Measurements from ENCODE around the gene ETNK2. TPM values are rescaled to one million over a fixed set of nuclear protein-coding genes. Genes with fewer than 3 reads are reported as not detected.
A peak's percentile ranks its signal among the peaks of the same experiment; 100 is the strongest.
"Not testable (repeated sequence)": the region's sequence is repeated elsewhere in the genome, so short reads cannot be mapped to it uniquely, and the experiment has no call there.

Gene ETNK2
- total RNA-seq, 1 donor from 2014 or later, result 6.9 TPM

DNA sequence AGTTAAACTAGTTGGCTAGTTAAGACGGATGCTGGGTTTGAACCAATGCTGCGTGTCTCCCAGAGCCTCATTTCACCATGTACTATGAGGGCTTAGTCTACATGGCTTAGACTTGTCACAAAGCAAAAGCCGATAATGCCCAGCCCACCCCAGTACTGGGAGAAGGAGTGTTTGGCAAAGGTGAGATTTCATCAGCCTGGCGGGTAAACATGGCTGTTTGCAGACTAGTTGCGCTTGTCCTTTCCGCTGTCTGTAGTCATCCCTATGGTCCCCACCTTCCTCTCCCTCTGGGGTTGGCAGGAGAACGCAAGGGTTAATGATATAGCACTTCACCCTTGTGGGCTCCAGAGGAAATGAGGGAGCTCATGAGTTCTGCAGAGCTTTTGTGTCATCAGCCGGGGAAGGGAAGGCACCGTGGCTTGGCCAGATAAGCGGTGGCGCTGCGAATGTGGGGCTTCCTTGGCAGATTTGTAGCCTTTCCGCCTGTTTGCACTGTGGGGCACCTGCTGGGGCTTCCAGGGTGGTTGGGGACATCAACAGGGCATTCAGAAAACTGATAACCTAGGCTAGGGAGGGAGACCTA, 49.7 kb downstream of the ETNK2 start:
- DNase-seq (ENCODE audit: low read depth in 2 of 2), result peak; percentile 41 to 42

DNA sequence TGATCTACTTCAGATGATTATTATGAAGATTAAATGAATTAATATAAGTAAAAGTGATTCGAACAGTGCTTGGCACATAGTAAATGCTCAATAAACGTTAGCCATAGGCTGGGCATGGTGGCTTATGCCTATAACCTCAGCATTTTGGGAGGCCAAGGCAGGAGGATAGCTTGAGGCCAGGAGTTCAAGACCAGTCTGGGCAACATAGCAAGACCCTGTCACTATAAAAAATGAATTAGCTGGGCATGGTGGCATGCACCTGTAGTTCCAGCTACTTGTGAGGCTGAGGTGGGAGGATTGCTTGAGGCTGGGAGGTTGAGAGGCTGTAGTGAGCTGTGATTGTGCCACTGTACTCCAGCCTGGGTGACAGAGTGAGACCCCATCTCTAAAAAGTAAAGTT, 52.1 kb downstream of the ETNK2 start:
- not testable (repeated sequence) for DNase-seq (ENCODE audit: low read depth in 2 of 2)

DNA sequence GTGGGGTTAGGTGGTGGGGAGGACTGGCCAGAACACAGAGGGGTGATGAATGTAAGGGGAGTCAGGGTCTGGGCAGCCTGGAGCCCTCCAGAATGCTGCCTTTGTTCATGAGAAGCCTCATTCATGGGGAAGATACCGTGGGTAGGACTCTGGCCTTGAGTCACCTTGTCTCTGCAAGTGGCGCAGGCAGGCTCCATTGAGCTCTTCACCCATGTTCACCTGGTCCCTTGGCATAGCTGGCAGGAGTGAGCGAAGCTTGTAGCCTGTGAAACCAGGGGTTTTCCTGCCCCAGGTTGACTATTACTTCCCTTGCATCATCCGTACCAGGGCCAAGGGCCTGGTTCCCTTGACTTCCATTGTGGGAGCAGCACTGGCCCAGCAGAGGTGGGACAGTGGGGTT, 53.2 kb downstream of the ETNK2 start:
- no peak for DNase-seq (ENCODE audit: low read depth in 2 of 2)

DNA sequence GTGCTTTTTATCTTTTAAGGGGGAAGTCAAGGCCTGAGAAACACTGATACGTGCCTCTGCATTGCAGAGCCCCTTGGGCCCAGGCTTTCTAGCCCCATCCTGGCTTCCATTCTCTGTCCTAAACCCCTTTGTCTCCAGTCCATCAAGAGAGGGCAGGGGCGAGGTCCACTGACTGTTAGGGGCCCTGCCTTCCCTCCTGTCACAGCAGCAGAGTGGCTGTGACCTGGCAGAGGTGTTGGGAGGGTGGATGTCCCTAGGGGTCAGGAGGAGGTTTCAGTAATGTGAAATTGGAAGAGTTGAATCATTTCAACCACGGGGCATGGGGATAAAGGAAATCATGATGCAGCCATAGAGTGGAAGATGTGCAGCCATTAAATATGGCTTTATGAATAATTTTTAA, 54.9 kb downstream of the ETNK2 start:
- peak in 1 of 2 donors; percentile 29 for DNase-seq (ENCODE audit: low read depth in 2 of 2)

DNA sequence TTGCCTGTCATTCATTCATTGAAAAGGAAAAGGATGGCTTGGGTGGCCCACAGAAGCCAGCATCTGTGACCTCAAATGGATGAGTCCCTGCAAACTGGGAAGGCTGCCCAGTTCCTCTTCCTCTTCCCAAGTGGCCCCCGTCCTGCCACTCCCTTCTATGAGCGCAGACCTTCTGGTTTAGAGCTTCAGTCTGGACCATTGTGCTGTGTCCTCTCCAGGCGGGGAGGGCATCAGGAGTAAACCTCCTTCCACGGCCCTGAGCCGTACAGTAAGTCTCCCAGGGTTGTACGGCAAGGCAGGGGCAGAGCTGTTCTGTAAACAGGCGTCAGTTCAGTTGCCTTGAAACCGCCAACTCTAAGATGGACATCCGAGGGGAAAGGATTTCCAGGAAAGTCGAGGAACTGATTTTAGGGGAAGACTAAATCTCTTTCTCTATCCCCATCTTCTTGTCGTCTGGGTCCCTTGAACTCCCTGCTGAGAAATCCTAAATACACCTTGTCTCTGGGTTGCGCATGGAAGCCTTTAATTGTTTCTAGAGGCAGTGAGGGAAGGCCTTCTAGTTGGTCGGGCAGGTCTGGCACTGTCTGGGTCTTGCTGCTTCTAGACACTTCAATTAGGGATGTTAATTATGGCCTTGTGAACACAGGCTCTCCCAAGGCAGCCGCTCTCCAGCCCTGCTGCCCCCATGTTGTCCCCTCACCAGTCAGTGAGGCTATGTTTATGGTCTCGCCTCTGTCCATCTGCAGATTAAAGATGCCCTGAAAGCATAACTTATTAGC, 56.8 kb downstream of the ETNK2 start:
- DNase-seq (ENCODE audit: low read depth in 2 of 2), result peak; percentile 49 to 59

DNA sequence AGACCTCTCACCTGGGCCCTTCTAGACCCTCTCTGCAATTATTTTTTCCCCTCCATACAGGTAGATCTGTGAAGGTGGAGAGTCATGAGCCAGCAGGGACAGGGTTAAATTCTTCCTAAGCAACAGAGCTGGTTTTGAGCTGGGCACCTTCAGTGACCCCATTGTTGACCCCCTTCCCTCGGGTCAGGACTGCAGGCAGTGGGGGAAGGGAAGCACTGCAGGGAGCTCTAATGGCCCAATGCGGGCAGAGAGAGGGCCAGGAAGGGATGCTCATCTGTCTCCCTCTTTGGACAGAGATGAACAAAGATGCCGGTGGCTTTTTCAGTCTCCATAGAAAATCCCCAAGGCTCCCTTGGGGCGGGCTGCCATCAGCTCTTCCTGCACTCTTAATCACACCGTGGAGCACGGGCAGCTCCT, 57.5 kb downstream of the ETNK2 start:
- DNase-seq (ENCODE audit: low read depth in 2 of 2), result peak in 1 of 2 donors; percentile 25

DNA sequence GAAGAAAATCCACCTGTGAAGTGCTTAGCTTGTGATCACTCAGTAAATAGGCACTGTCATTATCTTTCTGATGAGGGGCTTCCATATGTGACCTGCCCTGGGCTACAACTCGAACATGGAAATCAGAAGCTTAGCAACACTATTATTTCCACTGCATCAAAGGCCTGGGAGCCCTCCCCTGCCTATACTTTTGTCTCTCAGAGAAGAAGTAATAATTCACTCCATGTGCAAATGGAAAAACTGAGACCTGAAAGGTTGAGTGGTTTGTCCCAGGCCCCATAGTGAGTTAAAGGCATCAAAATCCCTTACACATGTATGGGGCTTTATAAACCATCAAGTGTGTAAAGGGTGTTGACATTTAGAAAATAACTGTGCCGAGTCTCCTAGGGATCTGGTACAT, 58.1 kb downstream of the ETNK2 start:
- DNase-seq (ENCODE audit: low read depth in 2 of 2), result peak in 1 of 2 donors; percentile 76

DNA sequence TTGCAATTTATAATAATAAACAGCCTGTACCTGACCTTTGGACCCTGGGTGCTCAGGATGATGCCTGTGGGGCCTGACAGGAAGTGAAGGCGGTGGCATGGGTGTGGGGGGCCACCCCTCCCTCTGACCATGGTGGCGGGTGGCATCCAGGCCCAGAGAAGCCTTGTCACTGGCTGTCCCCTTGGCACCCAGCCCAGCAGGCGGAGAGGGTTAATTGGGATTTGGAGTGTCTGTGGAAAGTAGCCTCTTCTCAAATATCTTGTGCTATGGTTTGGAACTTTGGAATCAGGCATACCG, 58.5 kb downstream of the ETNK2 start:
- no peak for DNase-seq (ENCODE audit: low read depth in 2 of 2)

DNA sequence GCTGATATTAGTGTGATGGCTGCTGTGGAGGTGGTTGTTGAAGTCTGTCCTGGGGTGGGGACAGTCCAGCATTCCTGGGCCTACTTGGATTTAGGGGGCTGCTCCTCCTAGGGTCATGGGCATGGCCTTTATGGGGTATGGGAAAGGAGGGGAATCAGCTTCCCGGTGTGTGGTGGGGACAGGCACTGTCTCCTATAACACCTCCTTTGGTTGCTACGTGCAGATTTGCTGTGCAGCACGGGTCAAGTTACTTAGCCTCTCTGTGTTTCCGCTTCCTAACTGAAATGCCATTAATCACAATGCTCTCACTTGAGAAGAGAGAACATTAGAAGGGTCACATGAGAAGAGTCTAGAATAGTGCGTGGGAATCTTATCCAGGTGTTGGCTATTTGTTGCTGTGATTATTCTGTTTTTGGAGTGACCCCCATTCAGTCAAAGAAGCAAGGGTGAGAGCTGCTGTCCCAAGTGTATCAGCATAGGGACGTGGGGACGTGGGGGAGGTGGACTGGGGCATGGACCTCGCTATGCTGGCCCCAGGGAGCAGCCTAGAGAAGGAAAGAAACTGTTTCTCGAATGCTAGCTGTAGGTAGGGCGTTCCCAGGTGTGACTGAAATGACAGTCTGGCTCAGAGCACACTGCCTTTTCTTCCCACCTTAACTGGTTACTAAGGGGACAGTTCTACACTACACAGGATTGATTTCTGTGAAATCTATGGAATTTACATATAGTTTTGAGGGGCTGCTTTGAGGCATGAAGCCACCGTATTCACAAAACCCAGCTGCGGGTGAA, 59.0 kb downstream of the ETNK2 start:
- DNase-seq (ENCODE audit: low read depth in 2 of 2), result no peak

DNA sequence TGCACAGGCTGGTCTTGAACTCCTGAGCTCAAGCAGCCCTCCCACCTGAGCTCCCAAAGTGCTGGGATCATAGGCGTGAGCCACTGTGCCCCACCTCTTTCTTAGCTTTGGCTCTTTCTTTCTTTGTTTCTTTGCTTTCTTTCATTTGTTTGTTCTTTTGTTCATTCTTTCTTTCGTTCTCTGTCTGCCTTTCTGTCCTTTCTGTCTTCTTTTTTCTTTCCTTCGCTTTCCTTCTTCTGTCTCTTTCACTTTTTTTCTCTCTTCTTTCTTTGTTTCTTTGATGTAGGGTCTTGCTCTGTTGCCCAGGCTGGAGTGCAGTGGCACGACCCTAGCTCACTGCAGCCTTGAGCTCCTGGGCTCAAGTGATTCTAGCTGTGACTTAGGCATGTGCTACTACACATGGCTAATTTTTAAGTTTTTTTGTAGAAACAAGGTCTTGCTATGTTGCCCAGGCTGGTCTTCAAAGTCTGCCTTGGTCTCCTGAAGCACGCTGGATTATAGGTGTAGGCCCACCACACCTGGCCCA, 60.0 kb downstream of the ETNK2 start:
- no peak for DNase-seq (ENCODE audit: low read depth in 2 of 2)

DNA sequence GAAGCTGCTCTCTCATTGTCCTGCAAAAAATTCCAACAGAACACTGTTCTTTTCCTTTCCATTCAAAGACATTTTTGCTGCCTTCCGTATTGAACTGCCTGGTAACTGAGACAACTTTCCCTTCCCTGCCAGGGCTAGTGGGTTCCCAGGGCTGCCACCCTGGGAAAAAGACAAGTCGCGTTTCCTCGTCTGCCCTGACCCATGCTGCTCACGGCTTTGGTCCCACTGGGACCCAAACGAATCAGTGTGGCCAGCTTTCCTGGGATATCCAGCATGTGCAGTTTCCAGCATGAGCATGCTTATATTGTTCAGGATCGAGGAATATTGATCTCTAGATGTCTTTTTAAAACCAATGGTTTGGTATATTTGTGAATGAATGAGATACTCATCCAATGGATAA, 60.8 kb downstream of the ETNK2 start:
- no peak for DNase-seq (ENCODE audit: low read depth in 2 of 2)

DNA sequence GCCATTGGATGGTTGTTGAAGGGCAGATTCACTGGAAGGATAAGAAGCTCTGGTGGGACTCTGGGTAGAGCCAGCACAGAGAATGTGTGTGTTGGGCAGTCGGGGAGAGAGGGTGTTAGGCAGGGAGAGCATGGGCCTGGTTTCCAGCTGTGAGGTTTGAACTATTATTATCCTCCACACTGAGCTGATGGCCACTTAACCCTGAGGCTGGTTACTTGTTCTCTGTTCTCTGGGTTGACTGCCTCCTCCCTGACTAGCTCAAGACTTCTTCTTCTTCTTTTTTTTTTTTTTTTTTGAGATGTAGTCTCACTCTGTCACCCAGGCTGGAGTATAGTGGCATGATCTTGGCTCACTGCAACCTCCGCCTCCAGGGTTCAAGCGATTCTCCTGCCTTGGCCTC, 61.7 kb downstream of the ETNK2 start:
- not testable (repeated sequence) for DNase-seq (ENCODE audit: low read depth in 2 of 2)

DNA sequence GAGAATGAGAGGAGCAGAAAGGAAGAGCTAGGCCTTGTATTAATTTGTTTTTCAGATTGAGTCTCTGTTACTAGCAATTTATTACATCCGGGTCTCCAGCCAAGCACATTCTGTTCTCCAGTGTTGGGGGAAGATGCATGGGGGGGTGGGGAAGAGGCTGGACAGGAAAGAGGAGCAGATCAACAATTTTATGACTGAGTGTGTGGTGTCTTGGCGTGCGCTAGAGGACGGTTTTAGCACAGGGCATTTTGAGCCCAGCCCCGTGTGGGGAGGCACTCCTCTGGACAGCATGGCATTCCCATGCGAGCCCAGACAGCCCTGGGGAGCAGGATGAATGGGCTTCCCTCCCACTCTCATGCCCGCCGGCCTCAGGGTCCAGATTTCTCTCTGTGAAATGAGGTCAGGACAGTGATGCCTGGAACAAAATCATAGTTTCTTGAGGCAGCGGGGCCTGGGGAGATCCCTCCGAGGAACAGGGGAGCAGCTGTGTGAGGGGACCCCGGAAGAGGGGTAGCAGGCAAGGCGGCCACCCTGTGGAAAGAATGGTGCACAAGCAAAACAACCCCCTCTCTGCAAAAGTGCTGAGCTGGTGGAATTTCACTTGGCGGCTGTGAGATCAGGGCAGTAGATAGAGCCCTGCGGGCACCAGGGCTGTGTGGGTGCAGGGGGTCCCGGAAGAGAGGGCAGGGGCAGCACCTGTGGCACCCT, 62.6 kb downstream of the ETNK2 start:
- DNase-seq (ENCODE audit: low read depth in 2 of 2), result peak in 1 of 2 donors; percentile 47

DNA sequence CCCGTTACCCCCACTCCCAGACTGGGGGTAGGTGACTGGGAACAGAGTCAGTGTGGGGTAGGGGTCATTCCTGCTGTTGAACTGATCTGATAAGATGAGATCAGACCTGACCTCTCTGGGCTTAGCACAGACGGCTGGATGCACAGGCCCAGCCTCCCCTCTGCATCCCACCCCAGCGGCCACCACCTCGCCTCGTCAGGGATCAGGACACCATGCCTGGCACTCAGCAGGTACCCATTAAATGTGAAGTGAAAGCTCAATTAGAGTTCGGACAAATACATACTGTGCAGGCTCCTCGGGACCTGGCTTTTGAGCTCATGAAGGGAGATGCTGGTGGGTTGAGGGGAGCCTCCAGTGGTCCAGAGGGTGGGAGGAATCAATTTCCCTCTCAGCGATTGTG, 63.2 kb downstream of the ETNK2 start:
- no peak for DNase-seq (ENCODE audit: low read depth in 2 of 2)

DNA sequence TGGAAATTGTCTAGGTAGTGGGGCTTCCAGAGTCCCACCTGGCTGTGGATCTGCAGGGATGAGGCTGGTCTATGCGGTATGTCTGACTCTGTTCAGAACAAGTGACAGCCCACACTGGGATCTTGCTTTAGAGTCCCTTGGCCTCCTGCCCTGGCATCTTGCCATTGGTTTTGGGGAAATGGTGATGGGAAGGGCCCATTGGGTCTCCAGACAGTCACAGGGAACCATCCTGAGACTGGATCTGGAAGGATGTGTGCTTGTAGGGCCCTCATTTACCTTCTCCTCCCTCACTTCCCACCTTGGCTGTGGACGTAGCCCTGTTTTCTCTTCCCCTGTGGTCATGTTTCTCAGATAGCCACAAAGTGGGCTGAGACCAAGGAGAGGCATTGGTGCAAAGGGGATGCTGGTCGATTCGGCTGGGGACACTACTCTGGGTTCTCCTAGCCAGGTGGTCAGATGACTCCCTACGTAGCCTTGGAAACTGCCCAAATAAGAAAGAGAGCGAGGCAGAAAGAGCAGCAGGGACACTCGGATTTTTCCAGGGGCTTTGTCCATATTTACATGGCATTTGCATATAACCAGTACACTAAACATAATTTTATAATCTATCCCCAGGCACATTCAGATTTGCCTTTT, 63.8 kb downstream of the ETNK2 start:
- DNase-seq (ENCODE audit: low read depth in 2 of 2), result peak in 1 of 2 donors; percentile 31

DNA sequence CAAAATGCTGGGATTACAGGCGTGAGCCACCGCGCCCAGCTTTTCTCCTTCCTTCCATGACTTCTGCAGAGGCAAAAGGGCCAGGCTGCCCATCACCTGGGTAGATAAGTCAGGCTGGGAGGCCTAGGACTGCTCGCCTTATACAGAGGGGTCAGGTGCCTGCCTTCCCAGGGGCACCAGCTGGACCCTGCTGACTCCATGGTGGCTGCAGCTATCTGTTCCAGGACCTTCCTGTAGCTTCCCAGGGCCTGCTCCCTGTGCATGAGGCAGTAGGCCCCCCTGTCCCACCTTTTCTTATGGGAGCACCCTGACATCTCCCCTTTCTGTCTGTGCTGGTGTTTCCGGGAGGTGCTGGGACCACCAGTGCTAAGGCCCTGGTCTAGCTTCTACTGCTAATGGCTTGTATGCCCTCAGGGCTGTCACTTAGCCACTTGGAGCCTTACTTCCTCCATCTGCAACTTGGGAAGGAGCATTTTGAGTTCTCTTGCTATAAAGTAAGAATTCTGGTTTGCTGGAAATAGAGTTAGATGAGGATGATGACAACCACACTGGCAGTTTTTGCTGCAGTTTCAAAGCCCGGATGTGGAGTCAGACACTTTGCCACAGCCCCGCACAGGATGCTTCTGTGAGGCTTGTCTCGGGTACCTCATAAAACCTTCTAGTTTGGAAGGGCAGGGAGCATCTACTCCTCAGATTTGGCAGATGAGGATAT, 64.5 kb downstream of the ETNK2 start:
- DNase-seq (ENCODE audit: low read depth in 2 of 2), result no peak

DNA sequence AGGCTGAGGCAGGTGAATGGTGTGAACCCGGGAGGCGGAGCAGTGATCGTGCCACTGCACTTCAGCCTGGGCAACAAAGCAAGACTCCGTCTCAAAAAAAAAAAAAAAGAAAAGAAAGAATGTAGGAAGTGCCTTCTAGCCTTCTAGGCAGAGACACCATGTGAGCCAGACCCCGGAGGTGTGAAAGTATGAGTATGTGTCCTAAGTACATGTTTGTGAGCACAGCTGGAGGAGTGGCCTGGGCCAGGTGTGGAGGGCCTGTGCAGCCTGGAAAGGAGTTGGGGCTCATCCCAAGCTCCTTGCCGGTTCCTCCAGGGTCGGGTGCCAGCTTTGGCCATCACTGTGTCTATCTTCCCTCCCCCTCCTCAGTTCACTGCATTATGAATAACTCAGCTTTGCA, 66.0 kb downstream of the ETNK2 start:
- DNase-seq (ENCODE audit: low read depth in 2 of 2), result no peak

DNA sequence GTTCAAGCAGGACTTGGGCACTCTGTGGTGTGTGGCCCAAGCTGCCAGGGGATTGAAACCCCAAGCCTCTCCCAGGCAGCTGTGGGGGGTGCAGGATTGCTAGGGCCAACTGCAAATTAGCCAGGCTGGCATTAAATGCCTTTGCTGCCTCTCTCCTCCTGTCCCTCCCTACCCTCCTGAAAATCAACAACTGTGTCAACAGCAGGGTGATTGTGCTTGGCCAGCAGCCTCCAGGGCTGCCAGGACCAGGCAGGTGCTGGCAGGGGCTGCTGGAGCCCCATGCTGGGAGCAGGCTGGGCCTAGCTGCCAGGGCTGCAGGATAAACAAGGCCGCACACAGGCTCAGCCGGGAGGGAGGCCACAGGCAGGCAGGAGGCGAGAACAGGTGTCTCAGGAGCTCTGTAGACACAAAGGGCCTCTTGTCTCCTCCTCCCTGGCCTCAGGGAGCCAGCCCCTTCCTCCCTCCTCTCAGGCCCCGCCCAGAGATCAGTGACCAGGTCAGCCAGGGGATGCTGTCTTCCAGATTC, 67.5 kb downstream of the ETNK2 start:
- DNase-seq (ENCODE audit: low read depth in 2 of 2), result no peak

DNA sequence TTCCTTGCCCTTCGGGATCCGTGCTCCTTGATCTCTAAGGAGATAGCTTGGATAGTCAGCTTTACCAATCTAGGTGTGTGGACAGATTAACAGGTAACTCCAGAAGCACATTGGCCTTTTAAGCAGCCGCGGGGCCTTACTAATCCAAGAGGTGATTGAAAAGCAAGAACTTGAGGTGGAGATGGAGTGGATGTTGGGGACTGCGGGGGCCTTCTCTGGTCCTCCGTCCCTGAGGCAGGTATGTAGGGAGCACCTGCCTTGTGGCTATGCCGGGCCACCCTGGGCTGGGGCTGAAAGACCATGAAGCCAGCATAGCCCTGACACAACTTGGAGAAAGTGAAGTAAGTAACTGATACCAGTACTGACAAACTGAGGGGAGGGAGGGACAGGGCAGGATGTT, 68.4 kb downstream of the ETNK2 start:
- no peak for DNase-seq (ENCODE audit: low read depth in 2 of 2)

DNA sequence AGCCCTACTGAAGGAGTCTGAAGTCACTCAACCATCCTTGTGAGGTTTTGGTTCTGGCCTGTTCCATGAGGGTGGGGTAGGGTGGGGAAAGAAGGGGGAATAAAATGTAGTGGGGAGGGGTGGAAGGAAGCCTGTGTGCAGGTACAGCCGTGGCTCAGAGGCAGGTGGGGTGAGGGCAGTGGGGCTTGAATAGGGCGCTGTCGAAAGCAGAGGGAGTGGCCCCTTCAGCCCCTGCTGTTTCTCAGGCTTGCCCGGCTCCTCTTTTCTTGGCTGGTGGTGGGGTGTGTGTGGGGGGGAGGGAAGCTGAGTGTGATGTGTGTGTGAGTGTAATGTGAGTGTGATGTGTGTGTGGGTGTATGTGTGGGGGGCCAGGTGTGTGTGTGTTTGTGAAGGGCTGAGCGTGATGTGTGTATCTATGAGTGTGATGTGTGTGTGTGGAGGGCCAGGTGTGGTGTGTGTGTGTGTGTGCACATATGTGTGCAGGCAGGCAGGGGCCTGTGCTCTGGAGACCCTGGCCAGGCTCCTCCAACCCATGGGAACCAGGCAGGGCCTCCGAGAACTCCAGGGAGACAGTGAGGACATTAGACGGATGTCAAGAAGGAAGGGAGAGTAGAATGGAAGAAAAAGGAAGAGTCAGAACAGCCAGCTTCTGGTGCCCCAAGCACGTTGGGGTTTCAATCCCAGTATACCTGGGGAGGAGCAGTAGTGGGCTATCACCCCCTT, 69.9 kb downstream of the ETNK2 start:
- DNase-seq (ENCODE audit: low read depth in 2 of 2), result no peak
